Measurements from ENCODE around the gene TCL1B.

TCL1B gene

GRCh38 chr14:95685978-95686922 lies at the start of gene TCL1B:
TSS of gene TCL1B (plus strand) at chr14:95686426. CDS start at chr14:95686468, 42 bp downstream.
- TF ChIP-seq CTCF (IDR thresholded peaks at IDR 0.05; ENCODE audit: control insufficient read depth, insufficient read depth, low read depth, low read length, missing control alignments) = no peak
- H3K4me3 ChIP-seq (ENCODE audit: control insufficient read depth, low read depth, low read length) = no peak within 1 kb of the TSS
- no peak for DNase-seq (ENCODE audit: low read depth)

- no peak for TF ChIP-seq CTCF (IDR thresholded peaks at IDR 0.05; ENCODE audit: control insufficient read depth, insufficient read depth, low read depth, low read length, missing control alignments)
- H3K4me3 ChIP-seq (ENCODE audit: control insufficient read depth, low read depth, low read length) = no peak overlapping the region
- DNase-seq (ENCODE audit: low read depth) = no peak
Observed at GRCh38 chr14:95644981-95645380, 41.2 kb upstream of the TCL1B start.

GRCh38 chr14:95645389-95645996 lies 40.7 kb upstream of the TCL1B start:
- DNase-seq (ENCODE audit: low read depth) = no peak
- no peak overlapping the region; the same call in 1 of the 2 replicates for H3K4me3 ChIP-seq (ENCODE audit: control insufficient read depth, low read depth, low read length)
- no peak for TF ChIP-seq CTCF (IDR thresholded peaks at IDR 0.05; ENCODE audit: control insufficient read depth, insufficient read depth, low read depth, low read length, missing control alignments)

- no peak for DNase-seq (ENCODE audit: low read depth)
- no peak for TF ChIP-seq CTCF (IDR thresholded peaks at IDR 0.05; ENCODE audit: control insufficient read depth, insufficient read depth, low read depth, low read length, missing control alignments)
- H3K4me3 ChIP-seq (ENCODE audit: control insufficient read depth, low read depth, low read length) = no peak overlapping the region
Observed at GRCh38 chr14:95647926-95648325, 38.3 kb upstream of the TCL1B start.

- DNase-seq (ENCODE audit: low read depth) = no peak
- H3K4me3 ChIP-seq (ENCODE audit: control insufficient read depth, low read depth, low read length) = no peak overlapping the region
- no peak for TF ChIP-seq CTCF (IDR thresholded peaks at IDR 0.05; ENCODE audit: control insufficient read depth, insufficient read depth, low read depth, low read length, missing control alignments)
Observed at GRCh38 chr14:95649230-95649629, 37.0 kb upstream of the TCL1B start.

GRCh38 chr14:95651028-95651427 lies 35.2 kb upstream of the TCL1B start:
- TF ChIP-seq CTCF (IDR thresholded peaks at IDR 0.05; ENCODE audit: control insufficient read depth, insufficient read depth, low read depth, low read length, missing control alignments) = no peak
- H3K4me3 ChIP-seq (ENCODE audit: control insufficient read depth, low read depth, low read length) = no peak overlapping the region
- DNase-seq (ENCODE audit: low read depth) = no peak
